OCI-LY3 (cell line): ENCODE results near the gene LDLRAD4.

ENCODE experiments used
- CTCF ChIP-seq: fragments of 200-600, 300-600 bp; sonication (generic); IDR thresholded peaks from 2 replicates; pipeline ENCODE4 v1.5.1; 2014; ENCODE audit warnings: antibody characterized with exemption, low read length, low read depth
- EZH2phosphoT487 ChIP-seq: fragments of 200-600 bp; shearing (Covaris generic); IDR thresholded peaks from 2 replicates; pipeline ENCODE4 v1.6.1; 2018; ENCODE audit warnings: antibody characterized with exemption, mixed run types, low read depth

GRCh38 chr18:13451661-13452387 lies 233.3 kb downstream of the LDLRAD4 start:
- TF ChIP-seq CTCF (no peak), EZH2phosphoT487 (no peak)
